Transverse colon (tissue), 4 donors: ENCODE results near the gene C20orf202. TPM values are rescaled to one million over a fixed set of nuclear protein-coding genes. Genes with fewer than 3 reads are reported as not detected.

Experiments
- DNase-seq: peaks from one replicate; pipeline ENCODE4 v3.0.0-alpha.2; 2019
- H3K27ac ChIP-seq, 4 donors: fragments of 200-600 bp; sonication (generic); 2 replicates each; pipeline ENCODE4 v1.5.1; 2016 to 2018; ENCODE audit warnings: inconsistent platforms in 4 of 4
- H3K27me3 ChIP-seq: fragments of 200-600 bp; sonication (generic); 2 replicates; pipeline ENCODE4 v1.5.1; 2017; ENCODE audit warnings: inconsistent platforms
- H3K36me3 ChIP-seq, 4 donors: fragments of 200-600 bp; sonication (generic); 2 replicates each; pipeline ENCODE4 v1.5.1; 2017 to 2019; ENCODE audit warnings: inconsistent platforms in 4 of 4
- H3K4me1 ChIP-seq, 4 donors: fragments of 200-600 bp; sonication (generic); 2 replicates each; pipeline ENCODE4 v1.5.1; 2017 to 2020; ENCODE audit warnings: inconsistent platforms in 4 of 4
- H3K4me3 ChIP-seq, 4 donors: fragments of 200-600 bp; sonication (generic); 1 replicate in 1 of 4; 2 replicates in 3 of 4; pipeline versions ENCODE4 v1.5.1 to v1.6.1; 2017 to 2019; ENCODE audit warnings: inconsistent platforms in 4 of 4
- H3K9me3 ChIP-seq, 2 donors: fragments of 200-600 bp; sonication (generic); 2 replicates each; pipeline ENCODE4 v1.5.1; 2017 to 2019; ENCODE audit warnings: inconsistent platforms in 2 of 2
- EP300 ChIP-seq: sonication (generic); formaldehyde crosslinking; IDR thresholded peaks from one replicate; pipeline ENCODE4 v1.6.1; 2017; ENCODE audit warnings: antibody characterized with exemption, low read depth
- POLR2A ChIP-seq: fragments of 450-650 bp; IDR thresholded peaks from one replicate; pipeline ENCODE4 v1.6.1; 2016; ENCODE audit warnings: antibody characterized with exemption, mild to moderate bottlenecking, moderate library complexity
- POLR2AphosphoS5 ChIP-seq, 3 donors: sonication (generic); formaldehyde crosslinking; IDR thresholded peaks; one replicate each; pipeline ENCODE4 v1.6.1; 2016; ENCODE audit warnings: antibody characterized with exemption in 3 of 3
- WGBS, 2 donors: methylation state at CpG; one replicate each; pipeline ENCODE4 v1.1.5; 2018; ENCODE audit warnings: low coverage in 1 of 2; 5-methylcytosine and 5-hydroxymethylcytosine counted together
- in situ Hi-C, 4 donors: fragments of 200-750 bp; cut with MboI; loops; one replicate each; pipeline versions ENCODE4 v1.15.0 to v1.15.1; 2017; ENCODE audit warnings: low sequenced_read_pairs in 3 of 4, low pct_ligation_motif_present in 1 of 4, low pct_unique_long_range_greater_than_20kb in 1 of 4
- intact Hi-C: fragments of 100-400 bp; cut with DNase I; formaldehyde crosslinking; loops from one replicate; pipeline ENCODE4 v1.15.1; 2023; ENCODE audit warnings: low total_unique reads
- total RNA-seq, 4 donors: library from RNA; depleted of rRNA; stranded (reverse); fragments of >200 nt; gene quantifications; one replicate each; pipeline ENCODE4 v1.1.0, GENCODE V29; 2016
- TF ChIP-seq, protein P1 (sequence below), 5 experiments: fragments of 200-600 bp in 3 of 5; fragments of 450-650 bp in 2 of 5; sonication (generic) in 3 of 5; IDR thresholded peaks; 1 replicate in 2 of 5; 2 replicates in 3 of 5; pipeline ENCODE4 v1.5.1; 2016 to 2017; ENCODE audit warnings: antibody characterized with exemption in 5 of 5, inconsistent platforms in 3 of 5, mild to moderate bottlenecking in 2 of 5, moderate library complexity in 1 of 5

Gene C20orf202
- total RNA-seq, 4 donors from 2014 or later: 0.32 to 0.55 TPM; not detected in 2

DNA sequence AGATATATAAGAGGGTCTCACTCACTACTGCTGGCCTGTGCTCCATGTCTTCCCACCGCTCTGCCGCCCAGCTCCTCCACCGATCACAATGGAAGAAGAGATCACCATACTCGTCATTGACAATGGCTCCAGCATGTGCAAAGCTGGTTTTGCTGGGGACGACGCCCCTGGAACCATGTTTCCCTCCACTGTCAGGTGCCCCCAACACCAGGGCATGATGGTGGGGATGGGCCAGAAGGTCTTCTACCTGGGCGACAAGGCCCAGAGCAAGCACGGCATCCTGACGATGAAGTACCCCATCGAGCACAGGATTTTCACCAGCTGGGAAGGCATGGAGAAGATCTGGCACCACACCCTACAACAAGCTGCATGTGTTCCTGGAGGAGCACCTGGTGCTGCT lies 42.8 kb upstream of the C20orf202 start:
- TF ChIP-seq POLR2AphosphoS5 (IDR thresholded peaks at IDR 0.05) (no peak), POLR2A (no peak), EP300 (no peak)
- TF ChIP-seq, protein P1, sequence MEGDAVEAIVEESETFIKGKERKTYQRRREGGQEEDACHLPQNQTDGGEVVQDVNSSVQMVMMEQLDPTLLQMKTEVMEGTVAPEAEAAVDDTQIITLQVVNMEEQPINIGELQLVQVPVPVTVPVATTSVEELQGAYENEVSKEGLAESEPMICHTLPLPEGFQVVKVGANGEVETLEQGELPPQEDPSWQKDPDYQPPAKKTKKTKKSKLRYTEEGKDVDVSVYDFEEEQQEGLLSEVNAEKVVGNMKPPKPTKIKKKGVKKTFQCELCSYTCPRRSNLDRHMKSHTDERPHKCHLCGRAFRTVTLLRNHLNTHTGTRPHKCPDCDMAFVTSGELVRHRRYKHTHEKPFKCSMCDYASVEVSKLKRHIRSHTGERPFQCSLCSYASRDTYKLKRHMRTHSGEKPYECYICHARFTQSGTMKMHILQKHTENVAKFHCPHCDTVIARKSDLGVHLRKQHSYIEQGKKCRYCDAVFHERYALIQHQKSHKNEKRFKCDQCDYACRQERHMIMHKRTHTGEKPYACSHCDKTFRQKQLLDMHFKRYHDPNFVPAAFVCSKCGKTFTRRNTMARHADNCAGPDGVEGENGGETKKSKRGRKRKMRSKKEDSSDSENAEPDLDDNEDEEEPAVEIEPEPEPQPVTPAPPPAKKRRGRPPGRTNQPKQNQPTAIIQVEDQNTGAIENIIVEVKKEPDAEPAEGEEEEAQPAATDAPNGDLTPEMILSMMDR (IDR thresholded peaks at IDR 0.05): no peak
- intact Hi-C loops: no loop called here
- H3K27ac ChIP-seq: no peak overlapping the region
- no peaks in the 10 kb centered on the region for H3K27me3 ChIP-seq
- H3K36me3 ChIP-seq: peaks cover 0 to 34% (median 12%) of the 10 kb centered on the region in 4 donors
- no peaks in the 10 kb centered on the region for H3K4me1 ChIP-seq
- 98 to 100% methylated on average over 4 to 10 of the region's 10 CpGs for WGBS, 2 donors
- no peak overlapping the region for H3K4me3 ChIP-seq
- no peaks in the 10 kb centered on the region for H3K9me3 ChIP-seq
- no peak for DNase-seq
- in situ Hi-C loops: no loop called here

DNA sequence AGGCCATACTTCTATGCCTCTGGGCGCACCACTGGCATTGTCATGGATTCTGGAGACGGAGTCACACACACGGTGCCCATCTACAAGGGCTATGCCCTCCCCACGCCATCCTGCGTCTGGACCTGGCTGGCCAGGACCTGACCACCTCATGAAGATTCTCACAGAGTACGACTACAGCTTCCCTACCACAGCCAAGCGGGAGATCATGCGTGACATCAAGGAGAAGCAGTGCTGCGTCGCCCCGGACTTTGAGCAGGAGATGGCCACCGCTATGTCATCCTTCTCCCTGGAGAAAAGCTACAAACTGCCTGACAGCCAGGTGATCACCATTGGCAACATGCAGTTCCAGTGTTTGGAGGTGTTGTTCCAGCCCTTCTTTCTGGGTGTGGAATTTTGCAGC lies 42.3 kb upstream of the C20orf202 start:
- Histone ChIP-seq H3K36me3 (peaks cover 0 to 34% (median 12%) of the 10 kb centered on the region in 4 donors), H3K4me1 (no peaks in the 10 kb centered on the region), H3K27me3 (no peaks in the 10 kb centered on the region), H3K4me3 (no peak overlapping the region), H3K27ac (no peak overlapping the region), H3K9me3 (no peaks in the 10 kb centered on the region)
- in situ Hi-C loops: no loop called here
- TF ChIP-seq POLR2AphosphoS5 (IDR thresholded peaks at IDR 0.05): no peak
- WGBS, 2 donors: 98% methylated on average over 12 of the region's 12 CpGs; no CpG with 5 or more reads in 1 of the 2 donors
- intact Hi-C loops: no loop called here
- DNase-seq: no peak

DNA sequence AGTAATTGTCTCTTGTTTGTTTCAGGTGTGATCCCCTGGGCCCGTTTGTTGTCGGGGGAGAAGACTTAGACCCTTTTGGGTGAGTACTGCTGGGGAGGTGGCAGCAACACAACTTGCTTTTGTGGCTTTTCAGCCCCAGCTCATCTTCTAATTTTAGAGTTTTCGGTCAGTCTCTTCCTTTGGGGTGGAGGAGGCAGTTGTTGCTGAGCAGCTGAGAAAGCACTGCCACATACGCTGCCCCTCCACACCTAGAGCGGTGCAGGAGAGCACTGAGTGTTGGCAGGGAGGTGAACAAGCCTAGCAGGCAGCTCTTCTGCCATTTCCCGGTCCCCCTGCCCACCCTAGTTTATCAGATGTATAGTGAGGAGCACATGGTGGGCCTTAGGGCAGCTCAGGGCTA lies 40.1 kb upstream of the C20orf202 start:
- TF ChIP-seq POLR2AphosphoS5 (IDR thresholded peaks at IDR 0.05) (no peak), POLR2A (no peak), EP300 (no peak)
- TF ChIP-seq, protein P1 (IDR thresholded peaks at IDR 0.05): no peak
- Histone ChIP-seq H3K27me3 (no peaks in the 10 kb centered on the region), H3K4me3 (no peak overlapping the region), H3K27ac (no peak overlapping the region), H3K36me3 (peaks cover 0 to 43% (median 12%) of the 10 kb centered on the region in 4 donors), H3K4me1 (no peaks in the 10 kb centered on the region), H3K9me3 (no peaks in the 10 kb centered on the region)
- 90% methylated on average over 6 of the region's 6 CpGs; no CpG with 5 or more reads in 1 of the 2 donors for WGBS, 2 donors
- intact Hi-C loops (no loop called here), in situ Hi-C loops (no loop called here)
- DNase-seq: no peak

DNA sequence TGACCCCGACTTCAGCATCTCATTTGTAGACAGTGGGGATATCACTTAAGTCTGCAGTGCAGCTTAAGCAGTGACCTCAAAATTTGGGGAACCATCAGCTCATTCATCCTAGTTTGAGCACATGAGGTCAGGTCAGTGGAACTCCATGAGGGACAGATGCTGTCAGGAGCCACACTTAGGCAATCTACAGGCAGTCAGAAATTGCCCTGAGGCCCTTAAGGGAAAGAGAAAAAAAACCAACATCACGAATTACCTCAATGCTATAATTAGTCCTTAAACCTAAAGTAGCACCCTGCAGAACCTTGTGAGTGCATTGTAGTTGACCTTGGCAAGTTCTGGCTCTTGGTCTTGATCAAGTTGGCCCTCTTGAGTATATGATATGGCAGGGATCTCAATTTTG lies 39.6 kb upstream of the C20orf202 start:
- no peak overlapping the region for H3K4me3 ChIP-seq
- H3K27ac ChIP-seq: no peak overlapping the region
- intact Hi-C loops: no loop called here
- no peaks in the 10 kb centered on the region for H3K27me3 ChIP-seq
- no peaks in the 10 kb centered on the region for H3K9me3 ChIP-seq
- DNase-seq: no peak
- TF ChIP-seq POLR2A (no peak), EP300 (no peak)
- 82 to 100% methylated on average over 1 to 2 of the region's 2 CpGs for WGBS, 2 donors
- no peaks in the 10 kb centered on the region for H3K4me1 ChIP-seq
- H3K36me3 ChIP-seq: peaks cover 0 to 49% (median 14%) of the 10 kb centered on the region in 4 donors
- in situ Hi-C loops: no loop called here

DNA sequence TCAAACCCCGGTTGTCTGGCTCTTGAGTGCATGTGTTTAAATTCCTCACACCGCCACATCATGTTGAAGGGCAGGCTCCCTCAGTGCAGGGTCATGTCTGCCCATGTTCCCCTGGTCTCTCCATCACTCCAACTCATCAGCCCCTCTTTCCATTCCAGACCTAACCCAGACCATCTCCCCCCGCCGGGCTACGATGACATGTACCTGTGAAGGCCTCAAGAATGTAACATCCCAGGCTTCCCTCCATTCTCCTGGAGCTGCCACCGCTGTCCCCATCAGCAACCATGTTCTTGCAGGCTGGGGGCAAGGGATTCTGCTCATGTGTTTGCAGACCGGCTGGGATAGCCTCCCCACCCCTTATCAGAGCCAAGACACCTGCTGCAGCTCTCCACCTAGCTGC lies 38.4 kb upstream of the C20orf202 start:
- Histone ChIP-seq H3K4me1 (no peaks in the 10 kb centered on the region), H3K4me3 (no peak overlapping the region), H3K27ac (no peak overlapping the region), H3K9me3 (no peaks in the 10 kb centered on the region), H3K27me3 (no peaks in the 10 kb centered on the region), H3K36me3 (peaks cover 0 to 60% (median 17%) of the 10 kb centered on the region in 4 donors)
- in situ Hi-C loops (no loop called here), intact Hi-C loops (no loop called here)
- no peak for DNase-seq
- 93% methylated on average over 7 of the region's 7 CpGs; no CpG with 5 or more reads in 1 of the 2 donors for WGBS, 2 donors
- TF ChIP-seq, protein P1 (IDR thresholded peaks at IDR 0.05): no peak
- TF ChIP-seq EP300 (no peak), POLR2AphosphoS5 (IDR thresholded peaks at IDR 0.05) (no peak), POLR2A (no peak)
